ENCODE data around the gene MCTP1.

The MCTP1 gene

GRCh38 chr5:94660506-94660905, 624.4 kb downstream of the MCTP1 start:
- no peak for DNase-seq (ENCODE audit: extremely low read depth, low read depth)
- TF ChIP-seq CTCF (IDR thresholded peaks at IDR 0.05; ENCODE audit: low read depth, low read length) = no peak

GRCh38 chr5:94658272-94658671, 626.6 kb downstream of the MCTP1 start:
- no peak for DNase-seq (ENCODE audit: extremely low read depth, low read depth)
- no peak for TF ChIP-seq CTCF (IDR thresholded peaks at IDR 0.05; ENCODE audit: low read depth, low read length)
